PC-3 (cell line): ENCODE data around the gene PLA2G2D. TPM values are rescaled to one million over a fixed set of nuclear protein-coding genes. Genes with fewer than 3 reads are reported as not detected.

ENCODE experiments used
- ATAC-seq: fragments of 200-7000 bp; cut with Tn5 transposase; 2 replicates; pipeline ENCODE4 v1.9.1; 2020; ENCODE audit warnings: mild to moderate bottlenecking, moderate library complexity
- BruUV-seq: library from RNA; stranded (reverse); fragments of 400-500 nt; replicated peaks from 2 replicates; lab custom pipeline; 2021; lab: Mats Ljungman, UMichigan
- CTCF ChIA-PET: fragments of 300-600 bp; sonication (Branson Sonifier 250); formaldehyde crosslinking; loops from one replicate; lab custom pipeline; 2022; ENCODE audit warnings: antibody characterized with exemption; lab: Charles Lee
- POLR2A ChIA-PET: fragments of 300-600 bp; sonication (Branson Sonifier 250); formaldehyde crosslinking; loops from one replicate; lab custom pipeline; 2022; ENCODE audit warnings: antibody characterized with exemption; ENCODE audit not compliant: unreplicated experiment; lab: Charles Lee
- DNase-seq: peaks from one replicate; pipeline ENCODE4 v3.0.0-alpha.2; 2015
- H2AFZ ChIP-seq: fragments of 300-600 bp; sonication (generic); 2 replicates; pipeline ENCODE4 v1.6.0; 2016; ENCODE audit warnings: antibody characterized with exemption, low read length
- H3F3A ChIP-seq: fragments of 300-600 bp; sonication (generic); one replicate; pipeline ENCODE4 v1.6.0; 2017; ENCODE audit warnings: antibody characterized with exemption, low read length, control low read depth, mild to moderate bottlenecking; ENCODE audit not compliant: unreplicated experiment
- H3K27ac ChIP-seq: fragments of 300-600 bp; sonication (generic); 2 replicates; pipeline ENCODE4 v1.5.1; 2016; ENCODE audit warnings: mild to moderate bottlenecking, low read length
- H3K27me3 ChIP-seq: fragments of 300-600 bp; sonication (generic); 2 replicates; pipeline ENCODE4 v1.6.1; 2016; ENCODE audit warnings: low read length, mixed read lengths
- H3K36me3 ChIP-seq: fragments of 300-600 bp; sonication (generic); 2 replicates; pipeline ENCODE4 v1.6.1; 2016; ENCODE audit warnings: low read depth, mixed run types, low read length, mixed read lengths
- H3K4me1 ChIP-seq: fragments of 300-600 bp; sonication (generic); 2 replicates; pipeline ENCODE4 v1.5.1; 2016; ENCODE audit warnings: low read length; ENCODE audit not compliant: insufficient read depth
- H3K4me2 ChIP-seq: fragments of 300-600 bp; sonication (generic); 2 replicates; pipeline ENCODE4 v1.6.0; 2016; ENCODE audit warnings: low read length
- H3K4me3 ChIP-seq: fragments of 300-600 bp; sonication (generic); 2 replicates; pipeline ENCODE4 v1.5.1; 2016; ENCODE audit warnings: mild to moderate bottlenecking, low read length, mixed read lengths
- H3K79me2 ChIP-seq: fragments of 300-600 bp; sonication (generic); 2 replicates; pipeline ENCODE4 v1.6.1; 2017; ENCODE audit warnings: low read length, mixed read lengths
- H3K9ac ChIP-seq: fragments of 300-600 bp; sonication (generic); 2 replicates; pipeline ENCODE4 v1.6.0; 2016; ENCODE audit warnings: mild to moderate bottlenecking, low read length
- H3K9me2 ChIP-seq: fragments of 300-600 bp; sonication (generic); replicated peaks from 2 replicates; pipeline ENCODE4 v1.6.1; 2016; ENCODE audit warnings: mixed run types, low read length, mixed read lengths
- H3K9me3 ChIP-seq: fragments of 300-600 bp; sonication (generic); 2 replicates; pipeline ENCODE4 v1.6.1; 2016; ENCODE audit warnings: low read length, mixed read lengths
- H4K20me1 ChIP-seq: fragments of 300-600 bp; sonication (generic); 2 replicates; pipeline ENCODE4 v1.6.1; 2016; ENCODE audit warnings: low read length, mixed read lengths
- EZH2 ChIP-seq: fragments of 300-600 bp; sonication (generic); IDR thresholded peaks from one replicate; pipeline ENCODE4 v1.6.1; 2017; ENCODE audit warnings: antibody characterized with exemption, mild to moderate bottlenecking, low read length; ENCODE audit not compliant: unreplicated experiment
- EZH2phosphoT487 ChIP-seq: fragments of 300-600 bp; sonication (generic); IDR thresholded peaks from 2 replicates; pipeline ENCODE4 v1.6.1; 2018; ENCODE audit warnings: mild to moderate bottlenecking, antibody characterized with exemption, low read length, borderline replicate concordance
- intact Hi-C: fragments of 100-400 bp; cut with micrococcal nuclease; formaldehyde crosslinking; loops from 2 replicates; pipeline ENCODE4 v1.9.0; 2023
- total RNA-seq: library from RNA; depleted of rRNA; stranded (reverse); fragments of >200 nt; gene quantifications from 2 replicates; pipeline ENCODE4 v1.2.3, GENCODE V29; 2014
- TF ChIP-seq, protein P1 (sequence below): fragments of 300-600 bp; sonication (generic); conservative IDR thresholded peaks from 2 replicates; pipeline ENCODE4 v1.5.1; 2017; ENCODE audit warnings: antibody characterized with exemption, low read depth, mild to moderate bottlenecking, low read length

PLA2G2D gene
- total RNA-seq, 1 experiment from 2014 or later, result not detected

- Histone ChIP-seq H3K36me3 (no peaks in the 10 kb centered on the region), H3F3A (no peaks in the 10 kb centered on the region), H3K4me3 (no peak overlapping the region), H4K20me1 (no peaks in the 10 kb centered on the region), H3K9ac (no peak overlapping the region), H2AFZ (no peak overlapping the region), H3K27me3 (peaks cover 15% of the 10 kb centered on the region; the same call in 1 of the 2 replicates), H3K79me2 (no peaks in the 10 kb centered on the region), H3K9me3 (no peaks in the 10 kb centered on the region), H3K4me2 (no peak overlapping the region), H3K9me2 (no peaks in the 10 kb centered on the region), H3K4me1 (no peaks in the 10 kb centered on the region), H3K27ac (no peak overlapping the region)
- POLR2A ChIA-PET, result no interaction called here
- intact Hi-C loops, result no loop called here
- no peak for DNase-seq
- no peak for ATAC-seq
- no TSS peak for BruUV-seq
- CTCF ChIA-PET, result no interaction called here
- TF ChIP-seq, protein P1, sequence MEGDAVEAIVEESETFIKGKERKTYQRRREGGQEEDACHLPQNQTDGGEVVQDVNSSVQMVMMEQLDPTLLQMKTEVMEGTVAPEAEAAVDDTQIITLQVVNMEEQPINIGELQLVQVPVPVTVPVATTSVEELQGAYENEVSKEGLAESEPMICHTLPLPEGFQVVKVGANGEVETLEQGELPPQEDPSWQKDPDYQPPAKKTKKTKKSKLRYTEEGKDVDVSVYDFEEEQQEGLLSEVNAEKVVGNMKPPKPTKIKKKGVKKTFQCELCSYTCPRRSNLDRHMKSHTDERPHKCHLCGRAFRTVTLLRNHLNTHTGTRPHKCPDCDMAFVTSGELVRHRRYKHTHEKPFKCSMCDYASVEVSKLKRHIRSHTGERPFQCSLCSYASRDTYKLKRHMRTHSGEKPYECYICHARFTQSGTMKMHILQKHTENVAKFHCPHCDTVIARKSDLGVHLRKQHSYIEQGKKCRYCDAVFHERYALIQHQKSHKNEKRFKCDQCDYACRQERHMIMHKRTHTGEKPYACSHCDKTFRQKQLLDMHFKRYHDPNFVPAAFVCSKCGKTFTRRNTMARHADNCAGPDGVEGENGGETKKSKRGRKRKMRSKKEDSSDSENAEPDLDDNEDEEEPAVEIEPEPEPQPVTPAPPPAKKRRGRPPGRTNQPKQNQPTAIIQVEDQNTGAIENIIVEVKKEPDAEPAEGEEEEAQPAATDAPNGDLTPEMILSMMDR, result no peak
- TF ChIP-seq EZH2phosphoT487 (no peak), EZH2 (no peak)
Observed at GRCh38 chr1:20093303-20093702, 26.0 kb downstream of the PLA2G2D start.

- Histone ChIP-seq H4K20me1 (no peaks in the 10 kb centered on the region), H2AFZ (no peak overlapping the region), H3K27me3 (peaks cover 15% of the 10 kb centered on the region; the same call in 1 of the 2 replicates), H3K4me3 (no peak overlapping the region), H3K9me3 (no peaks in the 10 kb centered on the region), H3K4me1 (no peaks in the 10 kb centered on the region), H3K4me2 (no peak overlapping the region), H3K9ac (no peak overlapping the region), H3K79me2 (no peaks in the 10 kb centered on the region), H3F3A (no peaks in the 10 kb centered on the region), H3K27ac (no peak overlapping the region), H3K36me3 (no peaks in the 10 kb centered on the region), H3K9me2 (no peaks in the 10 kb centered on the region)
- POLR2A ChIA-PET, result no interaction called here
- TF ChIP-seq EZH2, result no peak
- no peak for TF ChIP-seq EZH2phosphoT487
- TF ChIP-seq, protein P1, result no peak
- CTCF ChIA-PET, result no interaction called here
- DNase-seq (no peak), ATAC-seq (no peak)
- intact Hi-C loops, result no loop called here
- BruUV-seq, result no TSS peak
Observed at GRCh38 chr1:20090641-20091040, 28.7 kb downstream of the PLA2G2D start.

DNA sequence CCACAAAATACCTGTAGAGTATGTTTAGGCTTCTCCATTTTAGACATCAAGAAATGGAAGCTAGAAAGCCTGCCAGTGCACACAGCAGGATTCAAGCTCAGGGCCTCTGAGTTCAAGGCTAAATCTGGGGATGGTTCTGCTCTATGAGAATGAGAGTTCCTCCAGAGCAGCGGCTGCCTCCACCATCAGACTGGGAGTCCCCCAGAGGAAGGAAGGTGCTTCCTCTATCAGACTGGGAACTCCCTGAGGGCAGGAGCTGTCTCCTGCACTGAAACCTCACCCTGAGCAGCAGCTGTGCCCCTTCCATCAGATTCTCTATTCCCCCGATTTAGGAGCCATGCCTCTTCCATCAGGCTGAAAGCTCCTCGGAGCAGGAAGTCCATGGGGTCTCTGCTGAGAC, 29.2 kb downstream of the PLA2G2D start:
- Histone ChIP-seq H3K79me2 (no peaks in the 10 kb centered on the region), H3K27me3 (peaks cover 15% of the 10 kb centered on the region; the same call in 1 of the 2 replicates), H3K4me3 (no peak overlapping the region), H3K9me3 (no peaks in the 10 kb centered on the region), H3K36me3 (no peaks in the 10 kb centered on the region), H3K4me2 (no peak overlapping the region), H3K9me2 (no peaks in the 10 kb centered on the region), H3K4me1 (no peaks in the 10 kb centered on the region), H3K27ac (no peak overlapping the region), H3F3A (no peaks in the 10 kb centered on the region), H3K9ac (no peak overlapping the region), H4K20me1 (no peaks in the 10 kb centered on the region), H2AFZ (no peak overlapping the region)
- no TSS peak for BruUV-seq
- intact Hi-C loops, result no loop called here
- no peak for DNase-seq
- ATAC-seq, result no peak
- CTCF ChIA-PET, result no interaction called here
- POLR2A ChIA-PET, result no interaction called here
- TF ChIP-seq, protein P1, result no peak
- TF ChIP-seq EZH2phosphoT487, result no peak
- no peak for TF ChIP-seq EZH2
